ENCODE data around the gene FGGY. TPM values are rescaled to one million over a fixed set of nuclear protein-coding genes. Genes with fewer than 3 reads are reported as not detected.

FGGY gene
- total RNA-seq, 2 donors from 2014 or later: 12.2 to 17.4 TPM

DNA sequence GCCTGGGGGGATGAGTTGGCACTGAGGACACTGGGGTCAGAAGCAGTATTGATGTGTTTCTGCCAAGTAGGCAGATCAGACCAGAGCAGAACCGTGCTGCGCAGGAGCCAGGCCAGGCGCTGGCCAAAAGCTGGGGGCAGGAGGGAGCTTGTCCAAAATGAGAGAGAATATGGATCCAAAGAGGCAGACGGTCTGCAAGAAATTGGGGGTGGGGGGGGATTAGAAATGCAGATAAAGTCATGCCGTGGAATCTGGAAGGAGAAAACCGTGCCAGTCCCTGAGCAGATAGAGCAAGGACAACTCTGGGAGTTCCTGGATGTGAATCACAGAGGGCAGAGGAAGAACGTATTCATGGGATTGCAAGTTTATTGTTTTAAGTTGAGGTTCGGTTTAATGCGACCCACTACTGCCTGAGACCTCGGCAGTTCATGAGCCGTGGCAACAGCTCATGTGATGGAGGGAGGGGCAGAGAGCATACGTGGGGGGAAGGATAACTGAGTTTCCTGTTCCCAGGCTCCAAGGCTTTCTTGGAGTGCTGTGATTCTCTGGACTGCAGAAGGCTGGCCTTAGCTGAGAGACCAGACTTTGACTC, 224.0 kb downstream of the FGGY start:
- WGBS, 2 donors: 77 to 79% methylated on average over 12 of the region's 12 CpGs
- no peak overlapping the region for H3K4me3 ChIP-seq
- no peak for DNase-seq

DNA sequence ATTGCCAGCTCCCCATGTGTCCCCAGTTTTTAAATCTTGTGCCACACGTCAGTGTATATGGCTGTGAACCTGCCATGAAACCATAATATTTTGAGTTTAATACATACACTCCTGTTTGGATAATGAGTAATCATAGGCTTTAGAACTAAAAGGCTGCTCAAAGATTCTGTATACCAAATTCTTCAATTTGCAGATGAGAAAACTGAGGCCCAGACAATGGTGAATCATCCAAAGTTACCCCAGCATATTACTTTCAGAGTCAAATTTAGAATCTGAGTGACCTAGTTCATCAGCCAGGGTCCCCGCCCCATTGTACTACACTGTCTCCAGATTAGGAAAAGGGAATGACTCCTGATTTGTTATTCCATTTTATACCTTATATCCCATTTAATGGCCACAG, 224.6 kb downstream of the FGGY start:
- intact Hi-C loops (cut with DNase I): no loop called here
- no peak for DNase-seq
- TF ChIP-seq, protein P1, sequence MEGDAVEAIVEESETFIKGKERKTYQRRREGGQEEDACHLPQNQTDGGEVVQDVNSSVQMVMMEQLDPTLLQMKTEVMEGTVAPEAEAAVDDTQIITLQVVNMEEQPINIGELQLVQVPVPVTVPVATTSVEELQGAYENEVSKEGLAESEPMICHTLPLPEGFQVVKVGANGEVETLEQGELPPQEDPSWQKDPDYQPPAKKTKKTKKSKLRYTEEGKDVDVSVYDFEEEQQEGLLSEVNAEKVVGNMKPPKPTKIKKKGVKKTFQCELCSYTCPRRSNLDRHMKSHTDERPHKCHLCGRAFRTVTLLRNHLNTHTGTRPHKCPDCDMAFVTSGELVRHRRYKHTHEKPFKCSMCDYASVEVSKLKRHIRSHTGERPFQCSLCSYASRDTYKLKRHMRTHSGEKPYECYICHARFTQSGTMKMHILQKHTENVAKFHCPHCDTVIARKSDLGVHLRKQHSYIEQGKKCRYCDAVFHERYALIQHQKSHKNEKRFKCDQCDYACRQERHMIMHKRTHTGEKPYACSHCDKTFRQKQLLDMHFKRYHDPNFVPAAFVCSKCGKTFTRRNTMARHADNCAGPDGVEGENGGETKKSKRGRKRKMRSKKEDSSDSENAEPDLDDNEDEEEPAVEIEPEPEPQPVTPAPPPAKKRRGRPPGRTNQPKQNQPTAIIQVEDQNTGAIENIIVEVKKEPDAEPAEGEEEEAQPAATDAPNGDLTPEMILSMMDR (IDR thresholded peaks at IDR 0.05): no peak
- no peak for TF ChIP-seq POLR2A (IDR thresholded peaks at IDR 0.05)
- peaks cover 16% of the 10 kb centered on the region for H3K4me1 ChIP-seq
- no peaks in the 10 kb centered on the region for H3K36me3 ChIP-seq (replicated peaks in 1 of 2; ENCODE audit: insufficient read depth in 1 of 2, low read depth in 2 of 2)
- no peak overlapping the region for H3K27ac ChIP-seq
- H3K27me3 ChIP-seq: no peaks in the 10 kb centered on the region
- ATAC-seq: no peak
- H3K4me3 ChIP-seq: no peak overlapping the region
- 83 to 95% methylated on average over 2 of the region's 2 CpGs for WGBS, 2 donors
- no peaks in the 10 kb centered on the region for H3K9me3 ChIP-seq

More for the DNA sequence above, 224.0 kb downstream of the FGGY start:
- no peaks in the 10 kb centered on the region for H3K27me3 ChIP-seq
- no peak overlapping the region for H3K27ac ChIP-seq
- TF ChIP-seq, protein P1 (IDR thresholded peaks at IDR 0.05): no peak
- no peak for TF ChIP-seq POLR2A (IDR thresholded peaks at IDR 0.05)
- peaks cover 21% of the 10 kb centered on the region for H3K4me1 ChIP-seq
- intact Hi-C loops (cut with DNase I): no loop called here
- ATAC-seq: no peak
- no peaks in the 10 kb centered on the region for H3K9me3 ChIP-seq
- H3K36me3 ChIP-seq (replicated peaks in 1 of 2; ENCODE audit: insufficient read depth in 1 of 2, low read depth in 2 of 2): no peaks in the 10 kb centered on the region

DNA sequence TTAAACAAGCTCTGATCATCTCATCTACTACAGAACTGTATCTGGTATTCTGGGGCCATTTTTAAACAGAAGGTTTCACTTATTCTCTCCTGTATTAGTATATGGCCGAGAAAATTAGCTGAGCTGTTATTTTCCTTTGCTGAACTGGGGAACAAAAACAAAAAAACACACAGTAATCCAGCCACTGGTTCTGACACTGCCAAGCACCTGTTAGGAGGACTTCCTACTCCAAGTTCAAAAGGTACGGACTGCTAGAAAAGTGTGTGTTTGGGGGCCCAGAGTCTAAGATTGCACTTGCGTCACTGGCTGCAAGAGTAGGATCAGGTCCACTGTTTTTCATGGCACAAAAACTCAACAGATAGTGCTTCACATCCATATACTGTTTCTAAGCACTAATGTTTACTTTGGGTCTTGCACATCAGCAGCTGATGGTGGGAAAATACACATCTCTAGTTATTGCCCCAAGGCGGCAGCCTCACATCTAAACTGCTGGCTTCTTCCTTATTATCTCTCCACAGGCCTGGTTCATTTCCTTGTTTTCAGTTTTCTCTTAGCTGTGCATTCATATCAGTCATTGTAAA, 226.1 kb downstream of the FGGY start:
- ATAC-seq (no peak), DNase-seq (no peak)
- H3K36me3 ChIP-seq (replicated peaks in 1 of 2; ENCODE audit: insufficient read depth in 1 of 2, low read depth in 2 of 2): no peaks in the 10 kb centered on the region
- WGBS, 2 donors: 88 to 92% methylated on average over 4 of the region's 4 CpGs
- H3K4me3 ChIP-seq: no peak overlapping the region
- peaks cover under 1% of the 10 kb centered on the region for H3K4me1 ChIP-seq
- intact Hi-C loops (cut with DNase I): no loop called here
- no peaks in the 10 kb centered on the region for H3K27me3 ChIP-seq
- no peak overlapping the region for H3K27ac ChIP-seq
- no peaks in the 10 kb centered on the region for H3K9me3 ChIP-seq
- TF ChIP-seq POLR2A (IDR thresholded peaks at IDR 0.05): no peak
- TF ChIP-seq, protein P1 (IDR thresholded peaks at IDR 0.05): no peak

DNA sequence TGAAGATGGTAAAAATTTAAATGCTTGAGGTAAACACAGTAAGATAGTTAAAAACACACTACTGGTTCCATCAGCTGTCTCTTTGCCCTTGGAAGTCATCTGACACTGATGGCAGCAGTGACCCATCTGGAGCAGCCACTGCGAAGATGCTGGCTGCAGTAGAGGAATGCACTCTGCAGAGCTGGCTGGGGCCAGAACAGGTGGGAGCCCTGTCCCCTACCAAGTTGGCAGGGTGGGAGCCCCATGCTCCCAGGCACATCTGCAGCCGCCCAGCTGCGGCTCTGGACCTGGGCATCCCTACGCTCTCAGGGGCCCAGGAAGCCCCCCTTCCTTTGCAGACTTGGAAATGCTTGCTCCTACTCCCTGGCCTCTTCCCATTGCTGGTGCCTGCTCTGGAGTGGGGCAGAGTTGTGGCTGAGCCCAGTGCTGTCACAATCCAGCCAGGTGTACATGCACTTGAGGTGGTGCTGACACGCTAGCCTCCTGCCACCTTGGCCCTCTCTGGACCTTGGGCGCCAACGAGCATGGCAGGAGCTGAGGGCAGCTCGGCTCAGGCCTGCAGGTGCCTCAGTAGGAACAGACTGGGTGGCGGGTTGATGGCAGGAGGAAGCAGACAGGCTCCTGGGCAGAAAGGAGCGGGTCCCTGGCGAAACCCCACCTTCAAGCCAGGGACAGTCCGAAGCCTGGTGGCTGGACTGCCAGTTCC, 227.0 kb downstream of the FGGY start:
- no peak for TF ChIP-seq POLR2A (IDR thresholded peaks at IDR 0.05)
- TF ChIP-seq, protein P1 (IDR thresholded peaks at IDR 0.05): no peak
- DNase-seq: no peak
- no peak for ATAC-seq
- H3K9me3 ChIP-seq: no peaks in the 10 kb centered on the region
- H3K27me3 ChIP-seq: no peaks in the 10 kb centered on the region
- no peaks in the 10 kb centered on the region for H3K36me3 ChIP-seq (replicated peaks in 1 of 2; ENCODE audit: insufficient read depth in 1 of 2, low read depth in 2 of 2)
- intact Hi-C loops (cut with DNase I): no loop called here
- H3K4me3 ChIP-seq: no peak overlapping the region
- no peak overlapping the region for H3K27ac ChIP-seq
- H3K4me1 ChIP-seq: no peaks in the 10 kb centered on the region
- 87 to 93% methylated on average over 3 to 12 of the region's 12 CpGs for WGBS, 2 donors

Data from body of pancreas (tissue), 4 donors.